LoVo (cell line): ENCODE measurements around the gene GRIK1.
"Not testable (repeated sequence)": the region's sequence is repeated elsewhere in the genome, so short reads cannot be mapped to it uniquely, and the experiment has no call there.

Experiments
- DNase-seq: peaks from one replicate; pipeline ENCODE4 v3.0.0-alpha.2; 2016; ENCODE audit warnings: low spot score

The GRIK1 gene

DNA sequence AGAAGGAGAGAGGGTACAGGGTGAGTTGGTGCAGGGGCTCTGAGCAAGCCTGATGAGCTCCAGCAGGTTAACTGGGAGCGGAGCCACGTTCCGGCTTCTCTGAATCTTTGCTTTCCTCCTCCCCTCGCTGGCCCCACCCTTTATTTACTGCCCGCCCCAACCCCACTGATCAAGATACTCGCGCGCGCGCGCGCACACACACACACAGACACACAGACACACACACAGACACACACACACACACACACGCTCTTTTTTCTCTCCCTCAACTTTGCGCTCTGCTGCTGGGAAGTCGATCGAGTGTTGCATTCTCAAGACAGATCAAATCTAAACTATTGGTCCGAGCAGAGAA lies at the start of gene GRIK1:
Gene GRIK1 (minus strand): TSS at position 73 of the 352 bp plus-strand sequence.
- no peak for DNase-seq

GRCh38 chr21:29987762-29988161 lies 48.0 kb upstream of the GRIK1 start:
- DNase-seq: no peak

DNA sequence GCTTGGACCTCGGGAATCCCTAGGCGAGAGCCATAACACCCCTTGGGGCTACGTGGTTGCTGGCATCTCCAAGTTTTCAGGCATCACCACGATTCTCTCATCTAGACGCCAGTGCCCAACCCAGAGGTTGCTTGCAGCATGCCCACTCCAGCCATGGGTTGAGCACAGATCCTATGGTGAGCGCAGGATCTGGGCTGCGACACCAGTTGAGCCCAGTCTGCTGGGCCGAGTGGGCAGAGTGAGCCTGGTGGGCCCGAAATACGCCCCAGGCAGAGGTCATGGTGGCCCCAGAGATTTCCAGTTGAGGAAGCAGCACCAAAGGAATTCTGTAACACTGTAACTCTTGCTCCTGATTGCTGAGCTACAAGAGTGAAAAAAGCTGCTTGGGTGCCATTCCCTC lies 46.1 kb upstream of the GRIK1 start:
- DNase-seq: no peak

GRCh38 chr21:29979043-29979442 lies 39.2 kb upstream of the GRIK1 start:
- DNase-seq: no peak

- no peak for DNase-seq
Observed at GRCh38 chr21:29975776-29976175, 36.0 kb upstream of the GRIK1 start.

DNA sequence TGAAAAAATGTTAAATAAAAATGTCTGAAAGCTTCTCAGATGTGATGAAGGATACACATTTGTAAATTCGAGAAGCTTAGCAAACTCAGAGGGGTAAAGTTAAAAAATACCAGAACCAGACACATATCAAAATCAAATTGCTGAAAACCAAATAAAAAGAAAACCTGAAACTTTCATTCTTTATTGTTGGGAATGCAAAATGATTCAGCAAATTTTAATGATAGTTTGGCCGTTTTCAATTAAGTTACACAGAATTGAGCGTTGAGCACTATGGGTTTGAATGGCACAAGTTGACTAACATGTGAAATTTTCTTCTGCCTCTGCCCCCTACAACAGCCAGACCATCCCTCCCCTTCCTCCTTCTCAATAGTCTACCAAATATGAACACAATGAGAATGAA lies 33.5 kb upstream of the GRIK1 start:
- no peak for DNase-seq

- DNase-seq: no peak
Observed at GRCh38 chr21:29961291-29962027, 21.7 kb upstream of the GRIK1 start.

DNA sequence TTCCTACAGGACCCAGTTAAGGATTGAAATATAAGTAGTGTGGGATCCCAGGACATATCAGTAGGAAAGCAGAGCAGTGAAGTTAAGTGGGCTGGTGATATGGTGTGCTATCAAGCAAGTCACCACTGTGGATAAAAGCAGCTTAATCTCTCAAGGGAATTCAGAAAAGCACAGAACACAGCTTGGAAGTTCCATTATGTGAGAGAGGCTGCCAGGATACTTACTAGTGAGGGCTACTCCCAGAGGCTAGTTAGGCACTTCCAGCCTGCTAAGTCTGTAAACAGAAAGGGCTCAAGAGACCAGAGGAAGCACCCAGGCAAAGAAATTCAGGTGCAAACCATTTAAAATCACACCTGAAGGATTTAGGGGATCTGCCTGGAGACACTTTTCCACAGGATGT lies 18.8 kb upstream of the GRIK1 start:
- DNase-seq: no peak

- DNase-seq: not testable (repeated sequence)
Observed at GRCh38 chr21:29958035-29958434, 18.2 kb upstream of the GRIK1 start.

GRCh38 chr21:29953690-29954089 lies 13.9 kb upstream of the GRIK1 start:
- no peak for DNase-seq

DNA sequence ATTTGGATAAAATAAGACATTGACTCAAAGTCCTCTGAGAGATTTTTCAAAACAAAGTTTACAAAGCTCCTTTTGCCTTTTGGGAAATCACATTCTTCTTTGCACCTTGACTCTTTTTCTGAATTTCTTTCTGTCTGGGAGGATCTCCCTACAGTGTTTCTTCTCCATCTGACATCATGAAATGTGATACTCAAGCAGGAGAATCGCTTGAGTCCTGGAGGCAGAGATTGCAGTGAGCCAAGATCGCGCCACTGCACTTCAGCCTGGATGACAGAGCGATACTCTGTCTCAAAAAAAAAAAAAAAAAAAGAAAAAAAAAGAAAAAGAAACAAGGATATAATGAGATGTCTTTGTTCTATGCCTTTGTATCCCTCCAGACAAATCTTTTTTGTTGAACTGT lies 13.3 kb upstream of the GRIK1 start:
- DNase-seq: no peak

DNA sequence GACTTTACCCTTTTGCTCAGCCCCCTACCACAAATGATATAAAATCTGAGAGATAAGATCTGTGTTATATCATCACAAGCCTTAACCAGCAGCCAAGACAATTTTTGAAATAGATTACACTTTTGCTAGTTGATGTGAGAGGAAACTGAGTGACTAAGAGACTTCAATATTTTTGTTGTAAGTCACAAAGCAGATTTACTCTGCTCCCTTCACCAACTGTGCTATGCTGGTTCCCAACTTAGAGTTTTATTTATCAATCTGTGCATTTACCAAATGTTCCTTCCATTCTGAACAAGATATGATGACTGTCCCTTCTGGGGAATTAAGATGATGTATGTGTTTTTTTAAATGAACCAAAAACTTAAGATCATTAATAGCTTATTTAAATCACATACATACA lies 12.1 kb upstream of the GRIK1 start:
- DNase-seq: no peak

DNA sequence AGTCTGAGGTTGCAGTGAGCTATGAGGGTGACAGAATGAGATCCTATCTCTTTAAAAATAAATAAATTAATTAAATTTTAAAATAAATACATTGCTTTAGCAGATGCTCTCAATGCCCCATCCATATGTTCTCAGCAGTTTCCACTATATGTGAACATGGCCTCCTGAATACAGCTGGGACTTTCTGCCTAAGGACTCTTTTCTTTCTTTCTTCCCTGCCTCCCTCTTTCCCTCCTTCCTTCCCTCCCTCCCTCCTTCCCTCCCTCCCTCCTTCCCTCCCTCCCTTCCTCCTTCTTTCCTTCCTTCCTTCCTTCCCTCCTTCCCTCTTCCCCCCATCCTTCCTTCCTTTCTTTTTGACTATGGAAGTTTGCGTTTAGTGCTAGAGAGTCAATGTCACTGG lies 10.2 kb upstream of the GRIK1 start:
- DNase-seq: no peak

DNA sequence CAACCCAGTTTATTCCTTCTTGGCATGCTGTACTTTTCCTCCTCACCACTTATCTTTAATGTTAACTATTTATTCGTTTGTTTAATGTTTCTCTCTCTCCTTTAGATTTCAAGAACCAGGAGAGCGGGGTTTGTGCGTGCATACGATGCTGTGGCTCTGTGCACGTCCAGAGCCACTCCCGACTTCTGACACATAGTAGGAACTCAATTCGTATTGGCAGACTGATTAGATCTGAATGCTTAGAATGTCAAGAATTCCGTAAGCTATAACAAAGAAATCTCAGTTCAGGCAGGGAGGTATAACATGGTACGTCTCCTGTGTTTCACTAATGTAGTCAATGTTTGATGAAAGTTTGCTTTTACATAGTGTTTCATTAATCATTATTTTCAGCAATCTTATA lies 7.3 kb upstream of the GRIK1 start:
- DNase-seq: no peak

DNA sequence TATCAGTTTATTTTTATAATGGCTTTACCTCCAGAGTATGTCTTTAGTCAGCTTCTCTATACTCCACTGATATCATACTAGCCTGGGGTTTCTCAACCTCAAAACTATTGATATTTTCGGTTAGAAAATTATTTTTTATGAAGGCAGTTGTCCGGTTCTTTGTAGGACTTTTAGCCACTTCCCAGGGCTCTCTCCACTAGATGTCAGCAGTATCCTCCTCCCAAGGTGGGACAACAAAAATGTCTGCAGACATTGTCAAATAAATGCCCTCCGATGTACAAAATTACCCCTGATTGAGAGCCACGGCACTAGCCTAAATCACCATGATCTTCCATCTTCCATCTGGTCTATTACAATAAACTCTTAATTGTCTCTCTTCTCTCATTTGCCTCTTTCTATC lies 4.1 kb upstream of the GRIK1 start:
- DNase-seq: no peak

GRCh38 chr21:29942034-29942433 lies 2.2 kb upstream of the GRIK1 start:
- no peak for DNase-seq

DNA sequence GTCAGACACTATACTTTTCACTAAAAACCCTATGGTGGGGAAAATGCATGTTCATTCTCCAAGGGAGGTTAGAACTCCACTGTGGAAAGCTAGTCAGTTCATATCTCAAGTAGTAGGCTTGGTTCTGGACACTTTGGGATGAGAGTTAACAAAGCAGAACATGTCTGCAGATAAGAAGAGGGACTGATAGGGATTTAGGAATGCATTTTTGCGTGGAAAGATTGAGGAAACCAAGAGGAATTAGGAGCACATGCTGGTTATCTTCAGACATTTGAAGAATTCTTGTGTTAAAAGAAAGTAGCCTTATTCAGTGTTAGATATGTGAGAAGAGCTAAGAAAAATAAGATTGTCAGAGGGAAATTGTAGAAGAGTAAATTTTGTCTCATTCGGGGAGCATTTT lies 1.2 kb upstream of the GRIK1 start:
- no peak for DNase-seq

DNA sequence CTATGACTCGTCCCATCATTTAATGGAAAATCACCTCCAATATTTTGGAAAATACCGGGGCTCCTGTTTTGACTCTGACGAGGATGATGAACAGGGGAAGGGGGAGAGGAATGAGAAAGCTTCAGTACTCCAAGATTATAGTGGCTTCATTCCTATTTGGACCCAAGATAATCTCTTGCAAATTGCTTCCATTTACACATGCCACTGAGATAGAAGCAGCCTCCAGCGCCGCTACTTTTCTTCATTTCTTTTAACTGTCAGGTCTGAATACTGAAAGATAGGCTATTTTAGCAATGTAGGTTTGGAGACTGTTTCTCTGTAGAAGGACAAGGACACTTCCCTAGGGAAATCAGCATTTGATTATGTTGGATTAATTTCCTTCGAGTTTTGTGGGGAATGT lies 565 bp upstream of the GRIK1 start:
- no peak for DNase-seq

GRCh38 chr21:29939104-29939923 lies 482 bp downstream of the GRIK1 start:
- DNase-seq: no peak

- DNase-seq: no peak
Observed at GRCh38 chr21:29938776-29939103, 1.1 kb downstream of the GRIK1 start.

DNA sequence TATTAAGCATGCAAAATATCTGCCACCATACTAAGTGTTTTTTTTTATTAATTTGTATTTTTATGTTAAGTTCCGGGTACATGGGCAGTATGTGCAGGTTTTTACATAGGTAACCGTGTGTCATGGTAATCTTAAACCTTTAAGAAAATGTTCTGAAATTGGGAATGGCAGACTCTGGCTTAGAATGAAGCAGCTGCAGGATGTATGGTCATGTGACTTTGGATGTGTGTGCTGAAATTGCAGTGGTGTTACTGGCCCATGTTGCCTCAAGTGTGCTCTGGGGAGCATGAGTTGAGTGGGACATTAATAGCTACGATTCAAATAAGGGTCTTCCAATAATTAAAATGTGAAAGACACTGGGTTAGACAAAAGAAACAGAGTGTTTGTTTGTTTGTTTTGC lies 6.7 kb downstream of the GRIK1 start:
- no peak for DNase-seq

- no peak for DNase-seq
Observed at GRCh38 chr21:29928537-29928936, 11.3 kb downstream of the GRIK1 start.

DNA sequence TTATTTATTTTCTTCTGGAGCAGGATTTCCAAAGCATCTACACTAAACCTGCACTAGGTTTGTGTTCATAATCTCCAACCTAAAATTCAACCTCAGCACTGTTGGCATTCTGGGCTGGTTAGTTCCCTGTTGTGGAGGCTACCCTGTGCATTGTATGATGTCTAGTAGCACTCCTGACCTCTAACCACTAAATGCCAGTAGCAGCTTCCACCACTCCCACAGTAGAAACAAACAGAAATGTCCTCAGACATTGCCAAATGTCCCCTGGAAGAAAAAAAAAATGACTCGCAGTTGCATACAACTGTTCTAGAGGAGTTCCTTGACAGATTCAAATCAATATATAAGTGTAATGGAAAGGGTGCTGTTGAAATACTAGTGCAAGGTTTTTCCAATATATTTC lies 18.9 kb downstream of the GRIK1 start:
- DNase-seq: no peak

GRCh38 chr21:29914326-29914725 lies 25.5 kb downstream of the GRIK1 start:
- no peak for DNase-seq
